GM23248 (cell line): ENCODE measurements around the gene PPP1R12B.

Experiments used
- EZH2 ChIP-seq: fragments of 200-600 bp; sonication (generic); IDR thresholded peaks from 2 replicates; pipeline ENCODE4 v1.6.1; 2018; ENCODE audit warnings: antibody characterized with exemption, mild to moderate bottlenecking; ENCODE audit not compliant: insufficient read depth, poor library complexity, severe bottlenecking
- EZH2phosphoT487 ChIP-seq: fragments of 200-600 bp; sonication (generic); IDR thresholded peaks from 2 replicates; pipeline ENCODE4 v1.6.1; 2018; ENCODE audit warnings: antibody characterized with exemption, moderate library complexity, mild to moderate bottlenecking, low read depth; ENCODE audit not compliant: insufficient read depth

DNA sequence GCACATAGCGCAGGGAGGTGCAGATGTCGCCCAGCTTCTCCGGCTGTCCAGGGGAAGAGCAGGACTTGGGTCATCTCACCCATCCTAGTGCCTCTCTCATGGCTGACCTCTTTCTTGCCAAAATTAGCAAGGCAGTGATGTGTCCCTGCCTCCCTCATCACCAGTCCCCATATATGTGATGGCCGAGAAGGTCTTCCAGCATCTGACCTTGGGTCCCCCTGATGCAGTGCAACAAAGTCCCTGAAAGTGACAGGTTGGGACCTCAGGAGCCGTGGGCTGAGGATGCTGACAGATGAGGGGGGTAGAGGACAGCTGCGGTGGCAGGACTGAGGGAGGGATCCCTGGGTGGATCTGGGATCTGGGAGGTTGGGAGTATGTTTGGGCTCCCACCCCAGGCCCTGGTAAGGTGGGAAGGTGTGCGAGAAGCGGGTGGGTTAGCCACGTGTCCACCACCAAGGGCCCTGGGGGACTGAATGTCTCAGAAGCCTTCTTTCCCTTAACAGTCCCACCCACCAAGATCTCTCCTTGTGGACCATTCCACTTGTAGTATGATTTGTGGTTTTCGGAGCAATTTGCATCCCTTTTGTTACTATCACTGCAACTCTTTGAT, 252.0 kb downstream of the PPP1R12B start:
- TF ChIP-seq EZH2 (no peak), EZH2phosphoT487 (no peak)
